ENCODE data around the gene LYSET. TPM values are rescaled to one million over a fixed set of nuclear protein-coding genes. Genes with fewer than 3 reads are reported as not detected.
"Not testable (repeated sequence)": the region's sequence is repeated elsewhere in the genome, so short reads cannot be mapped to it uniquely, and the experiment has no call there.

Gene LYSET
- total RNA-seq = 10 to 100 TPM in 1 of 2 donors, 1 to 10 TPM in 1; 7.3 to 28.9 TPM

DNA sequence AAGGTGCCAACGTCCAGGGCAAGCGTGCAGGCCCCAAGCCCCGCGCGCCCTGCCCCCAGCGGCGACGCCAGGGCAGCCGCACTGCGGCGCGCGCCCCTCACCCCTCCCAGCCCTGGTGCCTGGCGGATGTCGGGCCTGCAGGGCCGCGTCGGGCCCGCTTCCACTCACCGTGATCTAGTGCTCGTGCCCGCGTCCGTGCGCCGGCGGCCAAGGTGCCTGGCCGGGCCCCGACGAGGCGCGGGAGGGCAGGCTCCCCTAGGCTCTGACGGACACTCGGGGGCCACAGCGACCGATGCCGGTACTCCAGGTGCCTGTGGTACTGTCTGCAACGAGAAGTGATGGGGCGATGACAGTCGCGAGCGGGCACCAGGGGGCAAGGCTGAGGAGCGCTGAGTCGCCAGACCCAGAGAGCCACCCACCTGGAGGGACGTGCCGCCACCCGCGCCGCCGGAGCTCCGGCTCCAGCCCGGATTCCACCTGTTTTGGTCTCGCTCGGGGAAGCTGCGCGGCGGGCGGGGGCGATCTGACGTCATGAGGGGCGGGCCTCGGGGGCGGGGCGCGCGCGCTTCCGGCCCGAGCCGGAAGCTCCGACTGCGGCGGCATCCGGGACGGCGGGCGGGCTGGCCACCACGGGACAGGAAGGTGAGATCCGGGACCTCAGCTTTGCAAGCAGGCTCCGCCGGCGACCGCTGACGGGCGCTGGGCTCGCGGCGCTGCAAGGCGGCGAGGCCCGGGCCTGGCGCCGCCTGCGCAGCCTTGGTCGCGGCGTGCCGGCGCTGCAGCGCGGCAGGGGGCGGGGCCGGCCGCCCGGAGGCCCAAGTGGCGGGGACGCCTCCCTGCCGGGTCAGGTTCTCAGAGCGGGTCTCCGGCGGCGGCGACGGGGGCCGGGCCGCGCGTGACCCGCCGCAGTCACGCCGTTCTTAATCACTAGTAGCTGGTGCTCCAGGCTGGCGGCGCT, at the start of gene LYSET, which contains the start of gene MOAP1:
LYSET (plus strand) TSS at position 927 of the 958 bp plus-strand sequence. CDS start 89 bp downstream, outside the sequence.
MOAP1 (minus strand) TSS at position 507 of the 958 bp plus-strand sequence. CDS start 655 bp downstream, outside the sequence.
- intact Hi-C loops (cut with DNase I) = loop anchor here (5.0 kb wide), 1 partner anchor 67 kb away; the partner anchor contains the start of gene ITPK1
- peak within 1 kb of the TSS; percentile 93 to 95 for H3K27ac ChIP-seq
- H3K9me3 ChIP-seq = no peaks in the 10 kb centered on the region
- WGBS = under 1% methylated on average over 69 of the region's 124 CpGs
- peak; percentile 94 for TF ChIP-seq POLR2A (IDR thresholded peaks at IDR 0.05)
- TF ChIP-seq, protein P1, sequence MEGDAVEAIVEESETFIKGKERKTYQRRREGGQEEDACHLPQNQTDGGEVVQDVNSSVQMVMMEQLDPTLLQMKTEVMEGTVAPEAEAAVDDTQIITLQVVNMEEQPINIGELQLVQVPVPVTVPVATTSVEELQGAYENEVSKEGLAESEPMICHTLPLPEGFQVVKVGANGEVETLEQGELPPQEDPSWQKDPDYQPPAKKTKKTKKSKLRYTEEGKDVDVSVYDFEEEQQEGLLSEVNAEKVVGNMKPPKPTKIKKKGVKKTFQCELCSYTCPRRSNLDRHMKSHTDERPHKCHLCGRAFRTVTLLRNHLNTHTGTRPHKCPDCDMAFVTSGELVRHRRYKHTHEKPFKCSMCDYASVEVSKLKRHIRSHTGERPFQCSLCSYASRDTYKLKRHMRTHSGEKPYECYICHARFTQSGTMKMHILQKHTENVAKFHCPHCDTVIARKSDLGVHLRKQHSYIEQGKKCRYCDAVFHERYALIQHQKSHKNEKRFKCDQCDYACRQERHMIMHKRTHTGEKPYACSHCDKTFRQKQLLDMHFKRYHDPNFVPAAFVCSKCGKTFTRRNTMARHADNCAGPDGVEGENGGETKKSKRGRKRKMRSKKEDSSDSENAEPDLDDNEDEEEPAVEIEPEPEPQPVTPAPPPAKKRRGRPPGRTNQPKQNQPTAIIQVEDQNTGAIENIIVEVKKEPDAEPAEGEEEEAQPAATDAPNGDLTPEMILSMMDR (IDR thresholded peaks at IDR 0.05) = peak in 3 of 4 experiments; percentile 9 to 44 (median 28)
- TF ChIP-seq POLR2AphosphoS5 (IDR thresholded peaks at IDR 0.05) = peak; percentile 79
- H3K27me3 ChIP-seq (replicated peaks; ENCODE audit: insufficient read depth) = no peaks in the 10 kb centered on the region
- H3K4me1 ChIP-seq (replicated peaks) = peaks cover 5% of the 10 kb centered on the region
- DNase-seq (ENCODE audit: low spot score) = peak; percentile 84
- H3K36me3 ChIP-seq = no peaks in the 10 kb centered on the region
- peak within 1 kb of the TSS; percentile 85 to 92 for H3K4me3 ChIP-seq

DNA sequence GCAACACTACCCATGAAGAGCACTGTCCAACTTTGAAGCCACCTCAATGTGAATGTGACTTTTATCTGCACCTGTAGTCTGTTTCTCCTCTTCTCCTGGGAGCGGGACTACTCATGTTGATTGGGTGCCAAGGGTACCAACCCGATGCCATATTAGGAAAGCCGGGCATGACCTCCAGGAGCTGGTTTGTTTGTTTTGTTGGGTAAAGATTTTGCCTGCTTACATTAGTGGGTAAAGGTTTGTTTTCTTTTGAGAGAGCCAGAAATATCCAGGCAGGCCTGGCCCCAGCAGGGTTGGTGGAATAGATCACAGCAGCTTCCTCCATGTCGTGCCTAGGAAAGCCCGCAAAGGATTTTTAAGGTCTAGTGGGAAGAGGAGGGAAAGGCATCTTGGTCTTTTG, 49.7 kb upstream of the LYSET start:
- TF ChIP-seq POLR2AphosphoS5 (IDR thresholded peaks at IDR 0.05) (no peak), POLR2A (IDR thresholded peaks at IDR 0.05) (no peak)
- TF ChIP-seq, protein P1 (IDR thresholded peaks at IDR 0.05) = no peak
- Histone ChIP-seq H3K27me3 (replicated peaks; ENCODE audit: insufficient read depth) (no peaks in the 10 kb centered on the region), H3K9me3 (no peaks in the 10 kb centered on the region), H3K4me3 (no peak overlapping the region), H3K27ac (no peak overlapping the region), H3K36me3 (no peaks in the 10 kb centered on the region), H3K4me1 (replicated peaks) (no peaks in the 10 kb centered on the region)
- WGBS = 74% methylated on average over 5 of the region's 5 CpGs
- DNase-seq (ENCODE audit: low spot score) = no peak
- intact Hi-C loops (cut with DNase I) = no loop called here

DNA sequence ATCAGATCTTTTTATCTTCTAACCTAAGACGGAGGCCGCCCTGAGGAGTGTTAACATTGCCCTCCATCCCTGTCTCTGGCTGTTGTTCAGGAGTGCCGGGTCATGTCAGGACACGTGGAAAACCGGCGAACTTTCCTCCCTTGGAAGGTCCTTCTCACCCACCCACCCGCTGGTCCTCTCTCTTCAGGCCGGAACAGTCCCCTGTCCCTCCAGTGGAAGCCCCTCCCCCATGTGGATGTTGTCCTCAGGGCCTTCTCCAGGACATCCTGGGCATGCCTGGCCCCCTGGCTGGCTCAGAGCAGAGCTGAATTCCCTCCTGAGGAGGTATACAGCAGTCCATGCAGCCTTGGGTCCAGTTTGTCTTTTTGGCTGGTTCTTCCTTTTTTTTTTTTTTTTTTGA, 49.1 kb upstream of the LYSET start:
- Histone ChIP-seq H3K27me3 (replicated peaks; ENCODE audit: insufficient read depth) (no peaks in the 10 kb centered on the region), H3K27ac (no peak overlapping the region), H3K36me3 (no peaks in the 10 kb centered on the region), H3K4me3 (no peak overlapping the region), H3K9me3 (no peaks in the 10 kb centered on the region), H3K4me1 (replicated peaks) (no peaks in the 10 kb centered on the region)
- TF ChIP-seq POLR2A (IDR thresholded peaks at IDR 0.05) (no peak), POLR2AphosphoS5 (IDR thresholded peaks at IDR 0.05) (no peak)
- TF ChIP-seq, protein P1 (IDR thresholded peaks at IDR 0.05) = no peak
- WGBS = 52% methylated on average over 8 of the region's 8 CpGs
- DNase-seq (ENCODE audit: low spot score) = no peak
- intact Hi-C loops (cut with DNase I) = no loop called here

GRCh38 chr14:93136508-93136907, 48.6 kb upstream of the LYSET start:
- H3K27ac ChIP-seq; H3K9me3 ChIP-seq; H3K4me3 ChIP-seq; DNase-seq (ENCODE audit: low spot score); intact Hi-C loops (cut with DNase I); H3K27me3 ChIP-seq (replicated peaks; ENCODE audit: insufficient read depth); H3K4me1 ChIP-seq (replicated peaks); H3K36me3 ChIP-seq: not testable (repeated sequence)
- WGBS = 91% methylated on average over 11 of the region's 13 CpGs

GRCh38 chr14:93137864-93138263, 47.3 kb upstream of the LYSET start:
- peak; percentile 46 for DNase-seq (ENCODE audit: low spot score)
- Histone ChIP-seq H3K27me3 (replicated peaks; ENCODE audit: insufficient read depth) (no peaks in the 10 kb centered on the region), H3K4me1 (replicated peaks) (no peaks in the 10 kb centered on the region), H3K9me3 (no peaks in the 10 kb centered on the region), H3K36me3 (no peaks in the 10 kb centered on the region), H3K27ac (no peak overlapping the region), H3K4me3 (no peak overlapping the region)
- TF ChIP-seq, protein P1 (IDR thresholded peaks at IDR 0.05) = peak in 2 of 4 experiments; percentile 24 to 34
- no peak for TF ChIP-seq POLR2A (IDR thresholded peaks at IDR 0.05)
- TF ChIP-seq POLR2AphosphoS5 (IDR thresholded peaks at IDR 0.05) = no peak
- WGBS = 34% methylated on average over 17 of the region's 17 CpGs
- intact Hi-C loops (cut with DNase I) = loop anchor here (2.0 kb wide), 1 partner anchor 185 kb away; no protein-coding TSS in a partner anchor
